ENCODE results near the gene ZNF544.

Gene ZNF544

GRCh38 chr19:58305065-58305931 is 76.6 kb downstream of the ZNF544 start, which contains the start of gene ERVK3-1 (continued):
- no peak for TF ChIP-seq PRDM2 (tag by site-specific recombination; IDR thresholded peaks at IDR 0.05; ENCODE audit: borderline replicate concordance)
- peak; percentile 95 for TF ChIP-seq ZNF600 (tag by site-specific recombination; IDR thresholded peaks at IDR 0.05)
- TF ChIP-seq ZNF223 (tag by site-specific recombination; IDR thresholded peaks at IDR 0.05): no peak
- TF ChIP-seq ZNF621 (tag by site-specific recombination; IDR thresholded peaks at IDR 0.05): no peak
- no peak for TF ChIP-seq SETDB1 (IDR thresholded peaks at IDR 0.05; ENCODE audit: insufficient read length, low read length)
- no peak for TF ChIP-seq ZNF148 (tag by site-specific recombination; IDR thresholded peaks at IDR 0.05; ENCODE audit: borderline replicate concordance)
- no peak for TF ChIP-seq ZNF362 (tag by site-specific recombination; IDR thresholded peaks at IDR 0.05)
- TF ChIP-seq REST (tag by site-specific recombination; IDR thresholded peaks at IDR 0.05): 0 out of 2 replicates have a peak, but pooled peaks have one; percentile 49
- peak; percentile 79; the same call in 1 of the 2 replicates for TF ChIP-seq ZNF843 (tag by site-specific recombination; IDR thresholded peaks at IDR 0.05)
- no peak for TF ChIP-seq ZNF366 (tag by site-specific recombination; conservative IDR thresholded peaks at IDR 0.05)
- no peak for TF ChIP-seq ZNF626 (tag by site-specific recombination; IDR thresholded peaks at IDR 0.05)
- TF ChIP-seq ZNF391 (tag by site-specific recombination; IDR thresholded peaks at IDR 0.05; ENCODE audit: borderline replicate concordance, low read depth): peak; percentile 85; the same call in 1 of the 2 replicates
- TF ChIP-seq ZNF837 (tag by site-specific recombination; IDR thresholded peaks at IDR 0.05): no peak
- TF ChIP-seq ZNF266 (tag by site-specific recombination; IDR thresholded peaks at IDR 0.05; ENCODE audit: low read depth): no peak
- no peak for TF ChIP-seq ZNF10 (tag by site-specific recombination; IDR thresholded peaks at IDR 0.05)
- no peak for TF ChIP-seq ZNF16 (tag by site-specific recombination; IDR thresholded peaks at IDR 0.05; ENCODE audit: low read depth)
- TF ChIP-seq INSM2 (tag by site-specific recombination; IDR thresholded peaks at IDR 0.05): peak; percentile 42; the same call in 1 of the 2 replicates
- no peak for TF ChIP-seq HOXD13 (CRISPR knock-in tag; IDR thresholded peaks at IDR 0.05; ENCODE audit: borderline replicate concordance)
- no peak for TF ChIP-seq PRDM1 (tag by site-specific recombination; IDR thresholded peaks at IDR 0.05)
- no peak for TF ChIP-seq SALL2 (tag by site-specific recombination; IDR thresholded peaks at IDR 0.05; ENCODE audit: borderline replicate concordance)
- no peak; the same call in 1 of the 2 replicates for TF ChIP-seq ZNF341 (tag by site-specific recombination; IDR thresholded peaks at IDR 0.05; ENCODE audit: low read depth)
- no peak for TF ChIP-seq ZNF37A (tag by site-specific recombination; IDR thresholded peaks at IDR 0.05)
- TF ChIP-seq GFI1B (tag by site-specific recombination; IDR thresholded peaks at IDR 0.05): no peak
- TF ChIP-seq ZNF292 (tag by site-specific recombination; IDR thresholded peaks at IDR 0.05; ENCODE audit: borderline replicate concordance, low read depth): no peak

All from HEK293 (cell line).